ENCODE data around the gene GNB2.
"Not testable (repeated sequence)": the region's sequence is repeated elsewhere in the genome, so short reads cannot be mapped to it uniquely, and the experiment has no call there.

Gene GNB2

DNA sequence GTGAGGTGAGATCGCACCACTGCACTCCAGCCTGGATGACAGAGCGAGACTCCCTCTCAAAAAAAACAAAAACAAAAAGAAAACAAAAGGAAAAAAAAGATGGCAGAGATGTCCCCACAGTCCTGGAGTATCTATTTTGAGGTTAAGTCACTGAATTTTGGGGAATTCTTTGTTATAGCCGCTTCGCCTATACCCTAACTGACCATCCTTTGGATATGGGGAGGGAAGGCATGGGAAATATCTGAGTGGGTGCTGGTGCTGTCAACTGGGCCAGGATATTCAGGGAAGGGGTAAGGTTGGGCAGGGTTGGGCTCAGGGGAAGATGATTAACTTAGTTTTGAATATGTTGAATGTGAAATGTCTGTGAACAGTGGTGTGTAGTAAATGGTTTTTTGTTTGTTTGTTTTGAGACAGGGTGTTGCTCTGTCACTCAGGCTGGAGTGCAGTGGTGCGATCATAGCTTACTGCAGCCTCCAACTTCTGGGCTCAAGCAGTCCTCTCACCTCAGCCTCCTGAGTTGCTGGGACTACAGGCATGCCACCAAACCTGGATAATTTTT is 8.3 kb upstream of the GNB2 start:
- no peak for DNase-seq

DNA sequence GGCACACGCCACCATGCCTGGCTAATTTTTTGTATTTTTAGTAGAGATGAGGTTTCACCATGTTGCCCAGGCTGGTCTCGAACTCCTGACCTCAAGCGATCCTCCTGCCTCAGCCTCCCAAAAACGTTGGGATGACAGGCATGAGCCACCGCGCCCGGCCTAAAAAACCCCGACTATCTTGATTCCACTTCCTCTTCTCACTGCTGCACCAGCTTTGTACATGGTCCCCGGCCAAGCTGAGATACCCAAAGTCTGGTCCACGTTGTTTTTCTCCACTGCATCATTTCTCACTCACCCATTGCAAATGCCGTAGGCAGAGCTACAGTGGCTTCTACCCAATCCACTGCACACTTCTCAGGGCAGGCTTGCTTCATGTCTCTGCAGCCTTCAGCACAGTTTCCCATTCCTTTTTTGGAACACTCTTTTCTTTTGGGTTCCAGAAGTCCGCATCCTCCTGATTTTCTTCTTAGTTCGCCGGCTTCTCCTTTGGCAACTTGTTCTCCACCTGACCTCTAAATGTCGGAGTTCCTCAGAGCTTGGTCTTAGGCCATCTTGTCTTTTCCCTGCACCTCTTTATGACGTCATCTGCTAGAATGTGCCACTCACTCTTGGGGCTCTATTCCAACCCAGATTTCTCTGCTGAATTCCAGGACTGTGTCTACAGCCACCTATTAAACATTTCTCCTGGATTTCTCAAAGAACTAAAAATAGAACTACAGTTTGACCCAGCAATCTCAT is 6.0 kb upstream of the GNB2 start:
- no peak for DNase-seq

DNA sequence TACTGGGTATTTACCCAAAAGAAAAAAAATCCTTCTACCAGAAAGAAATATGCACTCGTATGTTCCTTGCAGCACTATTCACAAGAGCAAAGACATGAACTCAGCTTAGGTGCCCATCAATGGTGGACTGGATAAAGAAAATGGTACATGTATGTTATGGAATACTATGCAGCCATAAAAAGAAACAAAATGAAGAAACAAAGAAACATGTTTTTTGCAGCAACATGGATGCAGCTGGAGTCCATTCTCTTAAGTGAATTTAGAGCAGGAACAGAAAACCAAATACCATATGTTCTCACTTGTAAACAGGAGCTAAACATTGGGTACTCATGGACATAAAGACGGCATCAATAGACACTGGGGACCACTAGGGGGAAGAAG is 5.5 kb upstream of the GNB2 start:
- DNase-seq, result no peak

DNA sequence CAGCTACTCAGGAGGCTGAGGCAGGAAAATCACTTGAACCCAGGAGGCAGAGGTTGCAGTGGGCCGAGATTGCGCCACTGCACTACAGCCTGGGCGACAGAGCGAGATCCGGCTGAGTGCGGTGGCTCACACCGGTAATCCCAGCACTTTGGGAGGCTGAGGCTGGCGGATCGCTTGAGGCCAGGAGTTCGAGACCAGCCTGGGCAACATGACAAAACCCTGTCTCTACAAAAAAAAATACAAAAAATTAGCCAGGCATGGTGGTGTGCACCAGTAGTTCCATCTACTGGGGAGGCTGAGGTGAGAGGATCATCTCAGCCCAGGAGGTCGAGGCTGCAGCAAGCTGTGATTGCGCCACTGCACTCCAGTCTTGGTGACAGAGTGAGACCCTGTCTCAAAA is 4.4 kb upstream of the GNB2 start:
- not testable (repeated sequence) for DNase-seq

DNA sequence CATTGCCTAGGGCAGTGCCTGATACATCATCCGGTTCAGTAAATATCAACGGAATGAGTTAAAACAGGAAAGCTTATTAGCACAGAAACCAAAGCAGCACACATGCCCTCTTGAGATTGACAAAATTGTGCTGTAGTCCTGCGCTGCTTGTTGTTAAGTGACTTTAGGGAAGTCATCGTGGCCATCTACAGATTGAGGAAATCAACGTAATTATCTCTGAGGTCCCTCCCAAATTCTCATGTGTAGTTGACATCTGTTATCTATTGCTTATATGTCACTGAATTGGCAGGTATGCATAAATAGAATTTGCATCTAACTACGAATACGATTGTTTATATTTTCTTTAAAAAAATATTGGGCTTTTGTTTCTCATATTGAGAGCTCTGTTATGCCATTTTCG is 3.5 kb upstream of the GNB2 start:
- no peak for DNase-seq

DNA sequence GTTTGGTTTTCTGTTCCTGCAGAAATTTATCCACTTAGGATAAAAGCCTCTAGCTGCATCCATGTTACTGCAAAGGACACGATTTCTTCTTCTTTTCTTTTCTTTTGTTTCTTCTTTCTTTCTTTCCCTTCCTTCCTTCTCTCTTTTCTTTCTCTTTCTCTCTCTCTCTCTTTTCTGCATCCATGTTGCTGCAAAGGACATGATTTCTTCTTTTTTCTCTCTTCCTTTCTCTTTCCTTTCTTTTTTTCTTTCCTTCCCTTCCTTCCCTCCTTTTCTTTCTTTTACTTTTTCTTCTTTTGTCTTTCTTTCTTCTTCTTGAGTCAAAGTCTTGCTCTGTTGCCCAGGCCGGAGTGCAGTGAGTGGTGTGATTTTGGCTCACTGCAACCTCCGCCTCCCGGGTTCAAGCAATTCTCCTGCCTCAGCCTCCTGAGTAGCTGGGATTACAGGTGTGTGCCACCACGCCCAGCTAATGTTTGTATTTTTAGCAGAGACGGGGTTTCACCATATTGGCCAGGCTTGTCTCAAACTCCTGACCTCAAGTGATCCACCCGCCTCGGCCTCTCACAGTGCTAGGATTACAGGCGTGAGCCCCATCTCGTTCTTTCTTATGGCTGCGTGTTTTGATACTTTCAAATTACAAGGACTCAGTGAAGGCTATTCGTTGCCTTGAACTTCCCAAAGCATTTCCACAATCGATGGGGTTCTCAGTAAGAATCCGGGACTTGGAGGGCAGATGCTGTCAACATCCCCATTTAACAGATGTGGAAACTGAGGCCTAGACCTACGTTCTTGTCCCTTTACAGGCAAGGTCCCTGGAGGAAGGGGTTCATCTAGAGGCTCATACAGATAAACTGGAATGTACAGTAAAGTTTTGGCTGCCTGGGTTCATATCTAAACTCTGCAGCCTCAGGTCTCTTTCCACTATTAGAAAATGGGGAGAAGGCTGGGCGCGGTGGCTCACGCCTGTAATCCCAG is 1.9 kb upstream of the GNB2 start:
- no peak for DNase-seq

DNA sequence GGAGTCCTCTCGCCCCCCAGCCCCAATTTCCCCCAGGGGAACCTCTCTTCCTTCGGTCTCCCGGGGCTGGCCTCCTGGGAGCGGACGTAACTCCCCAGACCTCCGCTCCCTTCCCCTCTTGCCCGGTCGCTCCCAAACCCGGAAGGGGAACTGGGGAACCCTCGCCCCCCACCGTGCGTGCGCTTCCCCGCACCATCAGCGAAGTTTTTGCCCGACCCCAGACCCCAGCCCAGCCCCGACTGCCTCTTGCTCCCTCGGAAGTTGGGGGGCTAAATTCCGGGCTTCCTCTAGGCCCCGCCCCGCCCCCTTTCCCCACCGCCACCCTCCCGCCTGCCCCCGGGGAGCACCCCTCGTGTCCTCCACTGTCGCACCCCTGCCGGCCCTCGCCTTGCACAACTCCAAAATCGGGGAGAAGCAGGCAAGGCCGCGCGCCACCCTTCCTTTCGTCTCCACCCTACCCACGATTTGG is 436 bp downstream of the GNB2 start:
- no peak for DNase-seq

DNA sequence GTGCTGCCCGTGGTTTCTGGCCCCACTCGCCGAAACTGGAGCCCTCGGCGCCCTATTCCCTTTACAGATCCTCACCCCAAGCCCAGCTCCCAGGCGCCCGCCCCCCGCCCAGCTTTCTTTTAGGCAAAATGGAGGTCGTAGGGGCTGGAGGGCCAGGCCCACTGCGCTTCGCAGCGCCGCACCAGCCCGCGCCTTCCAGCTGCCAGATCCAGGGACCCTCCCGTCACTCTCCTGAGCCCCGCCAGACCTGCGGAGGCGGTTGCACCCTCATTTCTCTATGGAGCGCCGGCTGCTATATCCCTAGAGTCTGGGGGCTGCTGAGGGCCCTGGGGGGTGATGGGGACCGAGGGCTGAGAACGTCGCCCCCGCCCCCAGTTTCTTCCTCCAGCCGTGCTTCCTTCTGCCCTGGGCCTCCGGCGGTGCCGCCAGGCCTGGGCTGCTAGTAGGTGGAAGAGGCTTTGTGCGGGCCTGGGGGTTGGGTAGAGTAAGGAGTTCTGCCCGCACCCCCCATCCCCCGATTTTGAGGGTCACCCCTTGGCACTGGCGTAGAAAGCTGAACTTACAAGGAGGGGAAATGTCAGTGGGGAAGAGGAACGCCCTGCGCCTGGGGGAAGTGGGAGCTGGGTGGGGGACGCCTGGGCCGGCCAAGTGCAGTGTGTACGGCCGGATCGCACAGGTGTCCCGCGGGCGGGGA is 1.0 kb downstream of the GNB2 start:
- DNase-seq, result no peak

DNA sequence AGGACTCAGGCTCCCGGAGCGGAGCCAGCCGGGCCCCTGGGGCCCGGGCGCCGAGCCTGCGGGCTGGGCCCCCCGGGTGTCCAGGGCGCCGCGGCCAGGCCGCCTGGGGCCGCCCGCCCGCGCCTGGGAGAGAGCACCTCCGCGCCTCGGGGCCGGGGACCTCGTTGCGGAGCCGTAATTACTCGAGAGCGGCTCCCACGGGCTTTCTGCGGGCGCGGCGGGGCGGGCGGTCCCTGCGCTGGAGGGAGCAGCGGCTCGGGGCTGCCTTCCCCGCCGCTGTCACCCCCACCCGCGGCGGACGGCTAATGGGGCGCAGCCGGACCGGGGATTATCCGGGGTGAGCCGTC is 1.5 kb downstream of the GNB2 start:
- no peak for DNase-seq

DNA sequence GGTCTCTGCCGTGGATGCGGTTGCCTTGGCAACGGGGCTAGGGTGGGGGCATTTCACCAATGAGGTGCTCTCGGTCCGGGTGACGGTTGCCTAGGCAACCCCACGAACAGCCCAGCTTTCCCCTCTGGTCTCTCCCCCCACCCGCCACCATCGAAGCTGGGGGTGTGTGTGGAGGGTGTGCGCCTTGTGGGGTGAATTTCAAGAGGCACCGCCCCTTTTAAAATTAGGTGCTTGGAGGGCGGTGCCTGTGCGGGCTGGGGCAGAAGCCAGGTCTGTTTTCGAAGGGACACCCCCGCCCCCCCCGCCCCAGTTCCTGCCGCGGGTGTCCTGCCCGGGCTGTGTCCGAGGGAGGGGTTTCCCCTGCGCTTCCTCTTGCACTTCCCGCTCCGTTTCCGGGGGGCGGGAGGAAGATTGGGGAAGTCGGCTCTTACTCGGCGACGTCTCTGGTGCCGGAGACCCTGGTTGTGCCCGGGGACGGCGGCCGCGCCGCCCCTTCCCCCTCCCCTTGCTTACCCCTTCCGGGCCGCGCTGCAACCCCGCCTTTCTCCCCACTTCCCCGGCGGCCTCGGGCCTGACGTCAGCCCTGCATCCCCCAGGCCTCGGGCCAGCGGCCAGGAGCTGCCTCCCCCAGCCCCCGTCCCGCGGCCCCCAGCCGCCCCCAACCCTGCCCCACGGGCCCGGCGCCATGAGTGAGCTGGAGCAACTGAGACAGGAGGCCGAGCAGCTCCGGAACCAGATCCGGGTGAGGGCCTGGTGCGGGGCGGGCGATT is 2.2 kb downstream of the GNB2 start:
- no peak for DNase-seq

DNA sequence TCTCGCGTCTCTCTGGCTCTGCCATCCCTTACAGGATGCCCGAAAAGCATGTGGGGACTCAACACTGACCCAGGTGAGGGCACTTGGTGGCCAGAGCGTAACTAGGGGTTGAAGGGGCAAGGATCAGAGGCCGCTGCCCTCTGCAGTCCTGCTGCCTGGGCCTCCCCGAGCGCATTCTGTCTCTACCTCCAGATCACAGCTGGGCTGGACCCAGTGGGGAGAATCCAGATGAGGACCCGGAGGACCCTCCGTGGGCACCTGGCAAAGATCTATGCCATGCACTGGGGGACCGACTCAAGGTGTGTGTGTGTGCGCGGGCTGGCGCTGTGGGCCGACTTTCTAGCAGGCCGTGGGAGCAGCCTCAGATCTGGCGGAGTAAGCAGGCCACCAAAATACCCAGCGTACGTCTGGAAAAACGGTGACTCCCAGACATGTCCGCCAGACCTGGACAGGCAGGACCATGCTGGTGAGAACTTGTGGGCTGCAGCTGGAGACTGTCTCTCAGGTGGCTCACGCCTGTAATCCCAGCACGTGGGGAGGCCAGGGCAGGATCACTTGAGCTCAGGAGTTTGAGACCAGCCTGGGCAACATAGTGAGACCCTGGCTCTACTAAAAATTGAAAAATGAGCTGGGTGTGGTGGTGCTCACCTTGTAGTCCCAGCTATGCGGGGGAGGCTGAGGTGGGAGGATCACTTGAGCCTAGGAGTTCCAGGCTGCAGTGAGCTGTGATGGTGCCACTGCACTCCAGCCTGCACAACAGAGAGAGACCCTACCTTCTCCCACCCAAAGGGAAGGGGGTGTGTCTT is 3.2 kb downstream of the GNB2 start:
- no peak for DNase-seq

DNA sequence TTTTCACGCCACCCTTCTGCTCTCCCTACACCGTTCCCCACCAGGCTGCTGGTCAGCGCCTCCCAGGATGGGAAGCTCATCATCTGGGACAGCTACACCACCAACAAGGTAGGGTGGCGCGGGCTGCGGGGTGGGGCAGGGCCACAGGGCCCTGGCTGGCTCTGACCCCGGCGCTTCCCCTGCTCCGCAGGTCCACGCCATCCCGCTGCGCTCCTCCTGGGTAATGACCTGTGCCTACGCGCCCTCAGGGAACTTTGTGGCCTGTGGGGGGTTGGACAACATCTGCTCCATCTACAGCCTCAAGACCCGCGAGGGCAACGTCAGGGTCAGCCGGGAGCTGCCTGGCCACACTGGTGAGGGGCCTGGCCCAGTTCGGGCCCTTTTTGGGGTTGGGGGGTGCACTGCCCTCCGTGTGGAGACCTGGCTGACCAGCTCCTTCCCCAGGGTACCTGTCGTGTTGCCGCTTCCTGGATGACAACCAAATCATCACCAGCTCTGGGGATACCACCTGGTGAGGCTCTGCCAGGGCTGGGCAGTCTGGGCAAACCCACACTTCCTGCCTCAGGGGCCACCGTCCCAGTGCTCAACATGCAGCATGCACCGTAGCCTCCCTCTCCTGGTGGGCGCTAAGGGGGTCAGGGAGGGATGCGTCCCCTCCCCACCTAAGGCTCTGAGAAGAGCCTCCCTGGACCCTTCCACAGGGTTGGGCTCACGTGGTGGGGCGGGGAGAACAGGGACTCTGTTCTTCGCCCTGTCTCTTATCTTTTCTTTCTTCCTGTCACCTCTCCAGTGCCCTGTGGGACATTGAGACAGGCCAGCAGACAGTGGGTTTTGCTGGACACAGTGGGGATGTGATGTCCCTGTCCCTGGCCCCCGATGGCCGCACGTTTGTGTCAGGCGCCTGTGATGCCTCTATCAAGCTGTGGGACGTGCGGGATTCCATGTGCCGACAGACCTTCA is 4.0 kb downstream of the GNB2 start:
- no peak for DNase-seq

DNA sequence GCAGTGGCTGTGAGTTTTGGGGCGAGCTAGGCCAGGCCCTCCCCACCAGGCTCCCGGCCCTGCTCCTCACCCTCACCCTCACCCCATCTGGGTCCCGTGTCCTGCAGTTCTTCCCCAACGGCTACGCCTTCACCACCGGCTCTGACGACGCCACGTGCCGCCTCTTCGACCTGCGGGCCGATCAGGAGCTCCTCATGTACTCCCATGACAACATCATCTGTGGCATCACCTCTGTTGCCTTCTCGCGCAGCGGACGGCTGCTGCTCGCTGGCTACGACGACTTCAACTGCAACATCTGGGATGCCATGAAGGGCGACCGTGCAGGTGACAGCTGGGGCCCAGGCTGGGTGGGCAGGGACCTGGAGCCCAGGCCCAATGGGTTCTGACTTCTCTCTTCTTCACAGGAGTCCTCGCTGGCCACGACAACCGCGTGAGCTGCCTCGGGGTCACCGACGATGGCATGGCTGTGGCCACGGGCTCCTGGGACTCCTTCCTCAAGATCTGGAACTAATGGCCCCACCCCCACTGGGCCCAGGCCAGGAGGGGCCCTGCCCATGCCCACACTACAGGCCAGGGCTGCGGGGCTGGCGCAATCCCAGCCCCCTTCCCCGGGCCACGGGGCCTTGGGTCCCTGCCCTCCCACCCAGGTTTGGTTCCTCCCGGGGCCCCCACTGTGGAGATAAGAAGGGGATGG is 4.9 kb downstream of the GNB2 start:
- DNase-seq, result no peak

DNA sequence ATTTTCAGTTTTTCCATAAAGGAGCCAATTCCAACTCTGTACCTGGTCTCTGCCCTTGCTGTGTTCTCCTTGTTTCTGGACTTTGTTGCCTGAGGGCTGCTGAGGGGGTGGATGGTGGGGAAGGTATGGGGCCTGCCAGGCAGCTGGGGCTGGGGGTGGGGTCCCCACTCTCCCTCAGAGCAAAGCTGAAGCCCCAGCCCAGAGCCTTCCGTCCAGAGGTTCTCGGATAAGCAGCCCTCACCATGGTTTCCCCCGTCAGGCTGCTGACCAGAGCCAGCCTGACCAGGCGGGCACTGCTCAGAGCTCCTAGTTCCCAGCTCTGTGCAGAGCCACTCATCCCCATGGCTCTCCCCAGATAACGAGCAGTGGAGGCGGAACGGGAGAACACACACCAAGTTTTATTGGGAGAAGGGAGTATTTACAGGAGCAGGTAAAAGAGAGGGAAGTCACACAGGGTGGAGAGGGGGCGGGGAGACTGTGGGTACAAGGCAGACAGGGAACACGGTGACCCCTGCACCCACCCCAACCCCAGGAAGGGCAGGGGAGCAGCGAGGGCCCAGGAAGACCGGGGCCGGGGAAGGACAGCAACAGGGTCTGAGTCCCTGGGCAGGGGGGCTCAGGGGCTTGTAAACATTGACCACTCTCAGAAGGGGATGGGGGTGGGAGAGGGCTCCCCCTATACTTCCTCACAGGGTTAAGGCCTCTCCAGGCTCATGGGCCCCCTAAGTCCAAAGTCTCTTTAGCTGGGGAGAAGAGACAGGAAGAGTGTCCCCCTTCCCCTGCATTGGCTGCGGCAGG is 5.8 kb downstream of the GNB2 start:
- no peak for DNase-seq

DNA sequence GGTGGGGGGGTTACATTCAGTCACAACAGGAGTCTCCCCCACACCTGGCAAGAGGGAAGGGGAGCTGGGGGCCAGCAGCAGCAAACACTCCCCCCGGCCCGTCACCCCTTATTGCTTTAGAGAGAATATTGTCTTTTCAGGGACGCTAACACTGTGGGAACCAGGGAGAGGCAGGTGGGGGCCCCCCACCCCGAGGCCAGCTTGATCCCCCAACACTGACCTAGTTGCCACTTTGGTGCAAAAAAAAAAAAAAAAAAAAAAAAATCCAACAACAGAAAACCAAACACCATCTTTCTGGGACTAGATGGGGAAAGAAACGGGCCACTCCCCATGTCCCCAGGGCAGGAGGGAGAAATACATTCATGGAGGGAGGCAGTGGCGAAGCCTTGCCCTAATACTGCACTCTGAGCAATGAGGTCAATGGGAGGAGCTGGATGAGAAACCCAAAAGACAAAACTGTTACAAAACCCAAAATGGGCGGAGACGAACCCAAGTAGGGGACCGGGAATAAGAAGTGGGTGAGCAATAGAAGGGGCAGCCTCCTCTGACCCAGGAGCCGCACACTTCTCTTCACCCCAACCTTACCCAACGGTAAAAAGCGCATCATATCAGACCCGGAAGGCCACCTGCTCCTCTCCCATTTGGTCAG is 6.5 kb downstream of the GNB2 start:
- DNase-seq, result no peak

DNA sequence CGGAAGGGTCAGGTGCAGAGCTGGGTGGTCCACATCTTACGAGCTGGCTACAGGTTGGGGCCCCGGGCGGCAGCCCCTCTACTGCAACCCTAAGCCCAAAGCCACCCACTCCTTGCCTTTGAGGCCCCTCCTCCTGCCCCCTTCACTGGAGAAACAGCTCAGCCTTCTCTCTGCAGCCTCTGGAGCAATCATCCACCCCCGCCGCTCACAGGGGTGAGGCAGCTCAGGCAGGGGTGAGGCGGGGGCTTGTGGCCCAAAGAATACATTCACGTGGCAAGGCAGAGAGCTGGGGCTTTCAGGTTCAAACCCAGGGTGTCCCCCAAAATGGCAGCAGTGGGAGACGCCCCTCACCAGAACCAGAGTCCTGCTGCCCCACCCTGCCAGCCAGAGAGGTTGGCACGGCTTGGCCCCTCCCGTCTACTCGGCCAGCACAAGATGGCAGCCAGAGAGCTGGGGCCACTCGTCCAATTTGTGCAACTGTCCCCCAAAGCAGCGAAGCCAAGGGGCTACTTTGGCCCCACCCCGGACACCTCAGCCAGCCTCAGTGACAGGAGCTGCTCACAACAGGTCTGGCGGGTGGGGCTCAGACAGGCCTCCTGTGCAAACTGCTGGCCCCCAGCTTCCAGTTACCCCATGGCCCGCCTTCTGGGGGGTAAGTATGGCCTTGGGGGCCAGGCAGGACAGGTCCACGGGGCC is 7.2 kb downstream of the GNB2 start:
- DNase-seq, result no peak

DNA sequence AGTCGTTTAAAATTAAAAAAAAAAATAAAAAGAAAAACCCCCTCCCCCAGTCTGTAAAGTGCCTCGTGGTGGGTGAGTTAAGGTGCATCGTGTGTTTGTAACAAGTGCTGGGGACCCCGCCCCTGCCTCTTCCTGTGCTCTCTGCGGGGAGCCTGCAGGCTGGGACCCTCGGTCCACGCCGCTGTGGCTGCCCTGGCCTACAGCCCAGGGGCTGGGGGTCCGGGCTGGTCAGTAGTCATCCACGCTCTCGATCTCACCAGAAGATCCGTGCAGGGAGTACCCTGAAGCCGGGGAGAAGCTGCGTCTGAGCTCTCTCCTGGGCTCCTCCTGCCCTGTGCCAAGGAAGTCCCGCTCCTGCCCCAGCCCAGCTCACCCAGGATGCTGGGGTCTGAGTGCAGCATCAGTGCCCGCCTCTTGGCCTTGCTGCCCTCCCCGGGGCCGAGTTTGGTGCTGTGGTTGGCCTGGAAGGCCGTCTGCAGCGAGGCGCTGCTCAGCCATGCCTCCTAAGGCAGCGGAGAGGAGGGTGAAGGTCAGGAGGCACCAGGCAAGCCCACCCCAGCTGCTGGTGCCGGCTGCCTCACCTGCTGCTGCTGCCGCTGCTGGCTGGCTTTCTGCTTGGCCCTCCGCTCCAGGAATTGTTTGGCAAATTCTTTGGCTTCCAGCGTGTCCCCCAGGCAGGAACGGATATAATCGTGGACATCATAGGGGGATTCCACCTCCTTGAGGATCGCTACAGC is 8.1 kb downstream of the GNB2 start:
- DNase-seq, result no peak
